Liver (tissue), 9 donors: ENCODE measurements around the gene PPIC. TPM values are rescaled to one million over a fixed set of nuclear protein-coding genes. Genes with fewer than 3 reads are reported as not detected.

ENCODE experiments used
- DNase-seq: peaks from one replicate; pipeline ENCODE4 v3.0.0-alpha.2; 2017; ENCODE audit warnings: low spot score
- H3K27ac ChIP-seq, 2 donors: one replicate each; pipeline ENCODE4 v1.7.0; 2013; ENCODE audit warnings: inconsistent platforms in 2 of 2, low read length in 2 of 2, control low read depth in 1 of 2, low read depth in 1 of 2, mild to moderate bottlenecking in 1 of 2
- H3K27me3 ChIP-seq, 4 donors: one replicate each; pipeline versions ENCODE4 v1.6.1 to v1.7.0; 2013; ENCODE audit warnings: low read length in 3 of 4, inconsistent platforms in 1 of 4, mild to moderate bottlenecking in 1 of 4, moderate library complexity in 1 of 4; ENCODE audit not compliant: control insufficient read depth in 4 of 4, insufficient read depth in 4 of 4
- H3K36me3 ChIP-seq, 4 donors: one replicate each; pipeline versions ENCODE4 v1.6.1 to v1.7.0; 2013; ENCODE audit warnings: low read length in 3 of 4, mild to moderate bottlenecking in 3 of 4, low read depth in 1 of 4, moderate library complexity in 1 of 4; ENCODE audit not compliant: control insufficient read depth in 4 of 4, insufficient read depth in 3 of 4
- H3K4me1 ChIP-seq, 4 donors: one replicate each; pipeline versions ENCODE4 v1.6.1 to v1.7.0; 2013; ENCODE audit warnings: low read length in 3 of 4, mild to moderate bottlenecking in 3 of 4, moderate library complexity in 1 of 4; ENCODE audit not compliant: control insufficient read depth in 4 of 4, insufficient read depth in 4 of 4
- H3K4me3 ChIP-seq, 3 donors: one replicate each; pipeline versions ENCODE4 v1.6.1 to v1.7.0; 2013; ENCODE audit warnings: low read length in 3 of 3, control low read depth in 1 of 3, low read depth in 1 of 3, mild to moderate bottlenecking in 1 of 3
- H3K9ac ChIP-seq, 2 donors: one replicate each; pipeline ENCODE4 v1.7.0; 2013; ENCODE audit warnings: low read length in 2 of 2, mild to moderate bottlenecking in 2 of 2, moderate library complexity in 2 of 2, control low read depth in 1 of 2, low read depth in 1 of 2
- H3K9me3 ChIP-seq, 4 donors: one replicate each; pipeline versions ENCODE4 v1.6.1 to v1.7.0; 2013; ENCODE audit warnings: low read length in 3 of 4; ENCODE audit not compliant: control insufficient read depth in 4 of 4
- EGR1 ChIP-seq, 2 donors: IDR thresholded peaks; 2 replicates each; pipeline ENCODE4 v1.6.1; 2016 to 2018; ENCODE audit warnings: antibody characterized with exemption in 2 of 2, low read depth in 2 of 2
- FOXA1 ChIP-seq: IDR thresholded peaks from 2 replicates; pipeline ENCODE4 v1.6.1; 2016; ENCODE audit warnings: antibody characterized with exemption
- FOXA2 ChIP-seq: IDR thresholded peaks from 2 replicates; pipeline ENCODE4 v1.6.1; 2016; ENCODE audit warnings: antibody characterized with exemption
- GABPA ChIP-seq, 2 donors: IDR thresholded peaks in 1 of 2; conservative IDR thresholded peaks in 1 of 2; 2 replicates each; pipeline ENCODE4 v1.6.1; 2016; ENCODE audit warnings: antibody characterized with exemption in 2 of 2, mild to moderate bottlenecking in 1 of 2, moderate library complexity in 1 of 2
- HNF4A ChIP-seq, 2 donors: conservative IDR thresholded peaks; 2 replicates each; pipeline ENCODE4 v1.6.1; 2016; ENCODE audit warnings: antibody characterized with exemption in 2 of 2, mild to moderate bottlenecking in 2 of 2
- HNF4G ChIP-seq: IDR thresholded peaks from 2 replicates; pipeline ENCODE4 v1.6.1; 2016; ENCODE audit warnings: antibody characterized with exemption
- JUND ChIP-seq, 2 donors: IDR thresholded peaks; 2 replicates each; pipeline ENCODE4 v1.6.1; 2016; ENCODE audit warnings: antibody characterized with exemption in 2 of 2
- NR2F2 ChIP-seq: IDR thresholded peaks from 2 replicates; pipeline ENCODE4 v1.6.1; 2016; ENCODE audit warnings: antibody characterized with exemption
- RAD21 ChIP-seq, 2 donors: IDR thresholded peaks; 2 replicates each; pipeline ENCODE4 v1.6.1; 2016; ENCODE audit warnings: antibody characterized with exemption in 2 of 2, mild to moderate bottlenecking in 2 of 2
- RXRA ChIP-seq, 2 donors: IDR thresholded peaks; 2 replicates each; pipeline ENCODE4 v1.6.1; 2017 to 2018; ENCODE audit warnings: antibody characterized with exemption in 2 of 2, mild to moderate bottlenecking in 1 of 2
- SP1 ChIP-seq: IDR thresholded peaks from 2 replicates; pipeline ENCODE4 v1.6.1; 2018; ENCODE audit warnings: antibody characterized with exemption, mild to moderate bottlenecking
- TAF1 ChIP-seq: conservative IDR thresholded peaks from 2 replicates; pipeline ENCODE4 v1.6.1; 2016; ENCODE audit warnings: antibody characterized with exemption, mild to moderate bottlenecking
- YY1 ChIP-seq: IDR thresholded peaks from 2 replicates; pipeline ENCODE4 v1.6.1; 2016; ENCODE audit warnings: antibody characterized with exemption, mild to moderate bottlenecking
- WGBS: extraction: QIAGEN DNeasy Blood & Tissue Kit; methylation state at CpG from one replicate; pipeline ENCODE4 v1.1.7; 2013; 5-methylcytosine and 5-hydroxymethylcytosine counted together
- polyA plus RNA-seq, 2 donors: library from polyadenylated mRNA; stranded (reverse) in 1 of 2; unstranded in 1 of 2; fragments of 200-250 nt in 1 of 2; fragments of >200 nt in 1 of 2; fragmentation: Nextera tagmentation in 1 of 2; extraction: Ambion mirVana in 1 of 2; gene quantifications; one replicate each; pipeline versions ENCODE4 v1.2.1 to v1.2.3, GENCODE V29; 2013 to 2015
- total RNA-seq, 2 donors: library from RNA; depleted of rRNA; stranded (reverse); fragments of >200 nt; gene quantifications; one replicate each; pipeline ENCODE4 v1.2.3, GENCODE V29; 2014
- TF ChIP-seq, protein P1 (sequence below): IDR thresholded peaks from 2 replicates; pipeline ENCODE4 v1.6.1; 2016; ENCODE audit warnings: antibody characterized with exemption, mild to moderate bottlenecking
- TF ChIP-seq, protein P2 (sequence below): IDR thresholded peaks from 2 replicates; pipeline ENCODE4 v1.6.1; 2016; ENCODE audit warnings: antibody characterized with exemption
- TF ChIP-seq, protein P3 (sequence below): IDR thresholded peaks from 2 replicates; pipeline ENCODE4 v1.6.1; 2016; ENCODE audit warnings: antibody characterized with exemption
- TF ChIP-seq, protein P4 (sequence below): fragments of 150-350 bp; IDR thresholded peaks from 2 replicates; pipeline ENCODE4 v1.5.1; 2017; ENCODE audit warnings: improper control_type of control experiment, low read depth, low read length; ENCODE audit not compliant: missing input control
- TF ChIP-seq, protein P5 (sequence below): IDR thresholded peaks from 2 replicates; pipeline ENCODE4 v1.6.1; 2016; ENCODE audit warnings: antibody characterized with exemption
- donor health status: healthy.
- donor health status: healthy.
- donor health status: healthy.
- donor health status: healthy.
- donor health status: healthy.

Gene PPIC
- total and polyA plus RNA-seq, 4 donors: 13.3 to 26.3 (median 17.3) TPM

DNA sequence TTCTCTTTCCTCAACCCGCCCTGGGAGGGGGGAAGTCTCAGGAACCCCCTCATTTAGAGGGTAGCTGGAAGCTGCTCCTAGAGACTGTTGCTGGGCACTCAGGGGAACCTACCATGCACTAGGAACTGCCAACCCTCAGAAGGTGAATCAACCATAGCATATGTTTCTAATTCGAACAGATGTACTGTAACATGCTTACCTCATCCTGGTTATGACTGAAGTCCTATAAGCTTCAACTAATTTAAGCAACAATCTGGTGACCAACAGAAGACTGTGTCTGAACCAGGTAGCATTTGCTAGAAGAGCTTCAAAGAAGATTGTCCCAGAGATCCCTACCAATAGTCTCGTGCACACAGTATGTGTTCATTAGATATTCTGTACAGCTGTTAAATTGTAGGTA is 46.8 kb upstream of the PPIC start:
- Histone ChIP-seq H3K4me1 (peaks cover 10 to 27% (median 20%) of the 10 kb centered on the region in 4 donors), H3K4me3 (no peak overlapping the region), H3K27ac (no peak overlapping the region), H3K27me3 (peaks cover 4 to 39% (median 21%) of the 10 kb centered on the region in 4 donors), H3K9me3 (peaks cover 0 to 4% (median 1%) of the 10 kb centered on the region in 4 donors), H3K36me3 (no peaks in the 10 kb centered on the region), H3K9ac (no peak overlapping the region)
- 90% methylated on average over 3 of the region's 3 CpGs for WGBS
- DNase-seq: no peak
- TF ChIP-seq, protein P1, sequence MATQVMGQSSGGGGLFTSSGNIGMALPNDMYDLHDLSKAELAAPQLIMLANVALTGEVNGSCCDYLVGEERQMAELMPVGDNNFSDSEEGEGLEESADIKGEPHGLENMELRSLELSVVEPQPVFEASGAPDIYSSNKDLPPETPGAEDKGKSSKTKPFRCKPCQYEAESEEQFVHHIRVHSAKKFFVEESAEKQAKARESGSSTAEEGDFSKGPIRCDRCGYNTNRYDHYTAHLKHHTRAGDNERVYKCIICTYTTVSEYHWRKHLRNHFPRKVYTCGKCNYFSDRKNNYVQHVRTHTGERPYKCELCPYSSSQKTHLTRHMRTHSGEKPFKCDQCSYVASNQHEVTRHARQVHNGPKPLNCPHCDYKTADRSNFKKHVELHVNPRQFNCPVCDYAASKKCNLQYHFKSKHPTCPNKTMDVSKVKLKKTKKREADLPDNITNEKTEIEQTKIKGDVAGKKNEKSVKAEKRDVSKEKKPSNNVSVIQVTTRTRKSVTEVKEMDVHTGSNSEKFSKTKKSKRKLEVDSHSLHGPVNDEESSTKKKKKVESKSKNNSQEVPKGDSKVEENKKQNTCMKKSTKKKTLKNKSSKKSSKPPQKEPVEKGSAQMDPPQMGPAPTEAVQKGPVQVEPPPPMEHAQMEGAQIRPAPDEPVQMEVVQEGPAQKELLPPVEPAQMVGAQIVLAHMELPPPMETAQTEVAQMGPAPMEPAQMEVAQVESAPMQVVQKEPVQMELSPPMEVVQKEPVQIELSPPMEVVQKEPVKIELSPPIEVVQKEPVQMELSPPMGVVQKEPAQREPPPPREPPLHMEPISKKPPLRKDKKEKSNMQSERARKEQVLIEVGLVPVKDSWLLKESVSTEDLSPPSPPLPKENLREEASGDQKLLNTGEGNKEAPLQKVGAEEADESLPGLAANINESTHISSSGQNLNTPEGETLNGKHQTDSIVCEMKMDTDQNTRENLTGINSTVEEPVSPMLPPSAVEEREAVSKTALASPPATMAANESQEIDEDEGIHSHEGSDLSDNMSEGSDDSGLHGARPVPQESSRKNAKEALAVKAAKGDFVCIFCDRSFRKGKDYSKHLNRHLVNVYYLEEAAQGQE: no peak
- TF ChIP-seq, protein P2, sequence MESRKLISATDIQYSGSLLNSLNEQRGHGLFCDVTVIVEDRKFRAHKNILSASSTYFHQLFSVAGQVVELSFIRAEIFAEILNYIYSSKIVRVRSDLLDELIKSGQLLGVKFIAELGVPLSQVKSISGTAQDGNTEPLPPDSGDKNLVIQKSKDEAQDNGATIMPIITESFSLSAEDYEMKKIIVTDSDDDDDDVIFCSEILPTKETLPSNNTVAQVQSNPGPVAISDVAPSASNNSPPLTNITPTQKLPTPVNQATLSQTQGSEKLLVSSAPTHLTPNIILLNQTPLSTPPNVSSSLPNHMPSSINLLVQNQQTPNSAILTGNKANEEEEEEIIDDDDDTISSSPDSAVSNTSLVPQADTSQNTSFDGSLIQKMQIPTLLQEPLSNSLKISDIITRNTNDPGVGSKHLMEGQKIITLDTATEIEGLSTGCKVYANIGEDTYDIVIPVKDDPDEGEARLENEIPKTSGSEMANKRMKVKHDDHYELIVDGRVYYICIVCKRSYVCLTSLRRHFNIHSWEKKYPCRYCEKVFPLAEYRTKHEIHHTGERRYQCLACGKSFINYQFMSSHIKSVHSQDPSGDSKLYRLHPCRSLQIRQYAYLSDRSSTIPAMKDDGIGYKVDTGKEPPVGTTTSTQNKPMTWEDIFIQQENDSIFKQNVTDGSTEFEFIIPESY: no peak
- TF ChIP-seq YY1 (no peak), FOXA2 (no peak), EGR1 (IDR thresholded peaks at IDR 0.05; ENCODE audit: low read depth in 2 of 2) (no peak)

DNA sequence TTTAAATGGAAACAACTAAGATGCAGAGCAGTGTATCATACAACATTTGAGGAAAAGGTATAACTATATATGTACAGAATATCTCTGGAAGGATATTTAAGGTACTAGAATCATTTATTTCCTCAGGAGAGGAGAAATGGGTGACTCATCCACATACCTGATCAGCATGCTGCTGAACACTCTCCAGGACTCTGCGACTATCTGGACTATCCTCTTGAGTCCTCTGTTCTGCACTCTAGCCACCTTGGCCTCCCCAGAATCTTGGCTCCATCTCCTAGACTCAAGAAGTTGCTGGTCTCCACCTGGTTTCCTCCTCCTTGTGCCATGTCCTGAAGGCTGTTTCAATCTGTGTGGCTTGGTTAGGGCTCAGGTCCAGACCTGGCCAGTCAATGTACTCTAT is 43.7 kb upstream of the PPIC start:
- DNase-seq: no peak
- H3K27ac ChIP-seq: no peak overlapping the region
- H3K4me1 ChIP-seq: peaks cover 0 to 5% (median 3%) of the 10 kb centered on the region in 4 donors
- H3K9me3 ChIP-seq: no peaks in the 10 kb centered on the region
- TF ChIP-seq NR2F2: no peak
- TF ChIP-seq, protein P1: no peak
- TF ChIP-seq, protein P3, sequence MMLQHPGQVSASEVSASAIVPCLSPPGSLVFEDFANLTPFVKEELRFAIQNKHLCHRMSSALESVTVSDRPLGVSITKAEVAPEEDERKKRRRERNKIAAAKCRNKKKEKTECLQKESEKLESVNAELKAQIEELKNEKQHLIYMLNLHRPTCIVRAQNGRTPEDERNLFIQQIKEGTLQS: no peak
- TF ChIP-seq, protein P4, sequence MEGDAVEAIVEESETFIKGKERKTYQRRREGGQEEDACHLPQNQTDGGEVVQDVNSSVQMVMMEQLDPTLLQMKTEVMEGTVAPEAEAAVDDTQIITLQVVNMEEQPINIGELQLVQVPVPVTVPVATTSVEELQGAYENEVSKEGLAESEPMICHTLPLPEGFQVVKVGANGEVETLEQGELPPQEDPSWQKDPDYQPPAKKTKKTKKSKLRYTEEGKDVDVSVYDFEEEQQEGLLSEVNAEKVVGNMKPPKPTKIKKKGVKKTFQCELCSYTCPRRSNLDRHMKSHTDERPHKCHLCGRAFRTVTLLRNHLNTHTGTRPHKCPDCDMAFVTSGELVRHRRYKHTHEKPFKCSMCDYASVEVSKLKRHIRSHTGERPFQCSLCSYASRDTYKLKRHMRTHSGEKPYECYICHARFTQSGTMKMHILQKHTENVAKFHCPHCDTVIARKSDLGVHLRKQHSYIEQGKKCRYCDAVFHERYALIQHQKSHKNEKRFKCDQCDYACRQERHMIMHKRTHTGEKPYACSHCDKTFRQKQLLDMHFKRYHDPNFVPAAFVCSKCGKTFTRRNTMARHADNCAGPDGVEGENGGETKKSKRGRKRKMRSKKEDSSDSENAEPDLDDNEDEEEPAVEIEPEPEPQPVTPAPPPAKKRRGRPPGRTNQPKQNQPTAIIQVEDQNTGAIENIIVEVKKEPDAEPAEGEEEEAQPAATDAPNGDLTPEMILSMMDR: no peak
- TF ChIP-seq FOXA2: no peak
- TF ChIP-seq RAD21 (IDR thresholded peaks at IDR 0.05): no peak
- TF ChIP-seq, protein P2: no peak
- TF ChIP-seq TAF1: no peak
- no peak for TF ChIP-seq FOXA1
- no peak for TF ChIP-seq GABPA (IDR thresholded peaks at IDR 0.05 in 1 of 2, conservative IDR thresholded peaks at IDR 0.05 in 1 of 2)
- no peak for TF ChIP-seq SP1
- TF ChIP-seq EGR1 (IDR thresholded peaks at IDR 0.05; ENCODE audit: low read depth in 2 of 2): no peak
- TF ChIP-seq HNF4A (conservative IDR thresholded peaks at IDR 0.05): no peak
- no peak for TF ChIP-seq RXRA (IDR thresholded peaks at IDR 0.05)
- TF ChIP-seq YY1: no peak
- TF ChIP-seq JUND (IDR thresholded peaks at IDR 0.05): no peak
- TF ChIP-seq HNF4G: no peak
- TF ChIP-seq, protein P5, sequence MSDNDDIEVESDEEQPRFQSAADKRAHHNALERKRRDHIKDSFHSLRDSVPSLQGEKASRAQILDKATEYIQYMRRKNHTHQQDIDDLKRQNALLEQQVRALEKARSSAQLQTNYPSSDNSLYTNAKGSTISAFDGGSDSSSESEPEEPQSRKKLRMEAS: no peak
- H3K27me3 ChIP-seq: peaks cover 4 to 41% (median 8%) of the 10 kb centered on the region in 4 donors
- no peak overlapping the region for H3K4me3 ChIP-seq
- 91% methylated on average over 1 of the region's 1 CpG for WGBS
- no peak overlapping the region for H3K9ac ChIP-seq
- H3K36me3 ChIP-seq: no peaks in the 10 kb centered on the region
